HL-60/S4 treated with phorbol 12-myristate 13-acetate at 8.2 ng/mL for 4 days and 3 days (cell line): ENCODE data around the gene TTLL8.

Experiments
- in situ Hi-C: fragments of 300-500 bp; cut with MboI; formaldehyde crosslinking; loops from 2 replicates; pipeline ENCODE4 v1.15.0; 2022; ENCODE audit warnings: low sequenced_read_pairs

TTLL8 gene

GRCh38 chr22:50025993-50026392 is 32.1 kb downstream of the TTLL8 start:
- in situ Hi-C loops: loop anchor here (25.0 kb wide), 1 partner anchor 264 kb away; no protein-coding TSS in a partner anchor

GRCh38 chr22:50022171-50022819 is 35.8 kb downstream of the TTLL8 start:
- in situ Hi-C loops: no loop called here

- in situ Hi-C loops: no loop called here
Observed at GRCh38 chr22:50020606-50021005, 37.5 kb downstream of the TTLL8 start.

- in situ Hi-C loops: no loop called here
Observed at GRCh38 chr22:50019316-50019715, 38.8 kb downstream of the TTLL8 start.

- in situ Hi-C loops: no loop called here
Observed at GRCh38 chr22:50018608-50019285, 39.4 kb downstream of the TTLL8 start.

- in situ Hi-C loops: no loop called here
Observed at GRCh38 chr22:50017701-50018224, 40.3 kb downstream of the TTLL8 start.

GRCh38 chr22:50016988-50017700 is 41.0 kb downstream of the TTLL8 start:
- in situ Hi-C loops: no loop called here

- in situ Hi-C loops: no loop called here
Observed at GRCh38 chr22:50016308-50016987, 41.6 kb downstream of the TTLL8 start.

GRCh38 chr22:50015451-50016307 is 42.4 kb downstream of the TTLL8 start:
- in situ Hi-C loops: no loop called here

- in situ Hi-C loops: no loop called here
Observed at GRCh38 chr22:50014655-50015401, 43.3 kb downstream of the TTLL8 start.

- in situ Hi-C loops: no loop called here
Observed at GRCh38 chr22:50014053-50014501, 44.0 kb downstream of the TTLL8 start.

GRCh38 chr22:50012211-50013181 is 45.6 kb downstream of the TTLL8 start, which contains the start of gene IL17REL:
TSS of gene IL17REL (minus strand) at chr22:50012765. CDS start at chr22:50012646, 119 bp downstream.
- in situ Hi-C loops: no loop called here

GRCh38 chr22:50011447-50012210 is 46.5 kb downstream of the TTLL8 start:
- in situ Hi-C loops: no loop called here

GRCh38 chr22:50010676-50011446 is 47.2 kb downstream of the TTLL8 start:
- in situ Hi-C loops: no loop called here

GRCh38 chr22:50009765-50010675 is 48.1 kb downstream of the TTLL8 start:
- in situ Hi-C loops: no loop called here

GRCh38 chr22:50009251-50009650 is 48.8 kb downstream of the TTLL8 start:
- in situ Hi-C loops: no loop called here
